ENCODE results near the gene ELMOD3.
"Not testable (repeated sequence)": the region's sequence is repeated elsewhere in the genome, so short reads cannot be mapped to it uniquely, and the experiment has no call there.

Gene ELMOD3

GRCh38 chr2:85377083-85377482 is 22.5 kb downstream of the ELMOD3 start:
- no peak for DNase-seq

GRCh38 chr2:85378257-85378656 is 23.7 kb downstream of the ELMOD3 start:
- DNase-seq = no peak

GRCh38 chr2:85380048-85380447 is 25.5 kb downstream of the ELMOD3 start:
- DNase-seq = no peak

- not testable (repeated sequence) for DNase-seq
Observed at GRCh38 chr2:85383151-85383550, 28.6 kb downstream of the ELMOD3 start.

- no peak for DNase-seq
Observed at GRCh38 chr2:85383850-85384249, 29.3 kb downstream of the ELMOD3 start.

- no peak for DNase-seq
Observed at GRCh38 chr2:85385746-85386145, 31.2 kb downstream of the ELMOD3 start.

GRCh38 chr2:85387754-85388153 is 33.2 kb downstream of the ELMOD3 start:
- no peak for DNase-seq

GRCh38 chr2:85388878-85389538 is 34.4 kb downstream of the ELMOD3 start:
- DNase-seq = no peak

GRCh38 chr2:85390941-85391669 is 36.5 kb downstream of the ELMOD3 start:
- DNase-seq = peak; percentile 83

GRCh38 chr2:85393836-85394235 is 39.3 kb downstream of the ELMOD3 start:
- DNase-seq = no peak

GRCh38 chr2:85394261-85394681 is 39.7 kb downstream of the ELMOD3 start:
- no peak for DNase-seq

GRCh38 chr2:85394976-85395375 is 40.4 kb downstream of the ELMOD3 start:
- DNase-seq = no peak

GRCh38 chr2:85395912-85396475 is 41.4 kb downstream of the ELMOD3 start:
- no peak for DNase-seq

- no peak for DNase-seq
Observed at GRCh38 chr2:85396531-85397470, 42.2 kb downstream of the ELMOD3 start.

GRCh38 chr2:85397925-85398331 is 43.4 kb downstream of the ELMOD3 start:
- no peak for DNase-seq

GRCh38 chr2:85398426-85399182 is 44.0 kb downstream of the ELMOD3 start:
- DNase-seq = no peak

GRCh38 chr2:85399183-85399455 is 44.5 kb downstream of the ELMOD3 start:
- DNase-seq = no peak

GRCh38 chr2:85400023-85400422 is 45.5 kb downstream of the ELMOD3 start:
- DNase-seq = no peak

GRCh38 chr2:85400541-85401463 is 46.2 kb downstream of the ELMOD3 start:
- no peak for DNase-seq

GRCh38 chr2:85401464-85401805 is 46.9 kb downstream of the ELMOD3 start:
- DNase-seq = no peak

GRCh38 chr2:85401844-85402243 is 47.3 kb downstream of the ELMOD3 start:
- no peak for DNase-seq
